ENCODE data around the gene CRACDL.
"Not testable (repeated sequence)": the region's sequence is repeated elsewhere in the genome, so short reads cannot be mapped to it uniquely, and the experiment has no call there.

Gene CRACDL

DNA sequence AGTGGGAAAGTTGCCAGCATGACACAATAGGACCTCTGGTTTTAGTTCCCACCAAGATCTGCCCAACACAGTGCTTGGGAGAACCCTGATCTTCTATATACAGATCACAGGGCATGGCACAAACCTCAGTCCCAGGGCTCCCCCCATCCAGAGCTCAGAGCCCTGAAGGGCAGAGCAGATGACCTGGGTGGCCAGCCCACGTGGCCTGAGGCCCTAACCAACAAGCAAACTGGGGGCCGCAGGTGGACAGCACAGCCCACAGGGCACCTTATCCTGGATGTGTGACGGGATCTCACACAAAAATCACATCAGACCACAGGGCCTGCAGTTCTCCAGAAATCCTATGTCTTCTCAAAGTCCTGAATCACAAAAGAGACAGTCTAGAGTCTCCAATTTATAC lies 34.7 kb downstream of the CRACDL start:
- TF ChIP-seq, protein P1, sequence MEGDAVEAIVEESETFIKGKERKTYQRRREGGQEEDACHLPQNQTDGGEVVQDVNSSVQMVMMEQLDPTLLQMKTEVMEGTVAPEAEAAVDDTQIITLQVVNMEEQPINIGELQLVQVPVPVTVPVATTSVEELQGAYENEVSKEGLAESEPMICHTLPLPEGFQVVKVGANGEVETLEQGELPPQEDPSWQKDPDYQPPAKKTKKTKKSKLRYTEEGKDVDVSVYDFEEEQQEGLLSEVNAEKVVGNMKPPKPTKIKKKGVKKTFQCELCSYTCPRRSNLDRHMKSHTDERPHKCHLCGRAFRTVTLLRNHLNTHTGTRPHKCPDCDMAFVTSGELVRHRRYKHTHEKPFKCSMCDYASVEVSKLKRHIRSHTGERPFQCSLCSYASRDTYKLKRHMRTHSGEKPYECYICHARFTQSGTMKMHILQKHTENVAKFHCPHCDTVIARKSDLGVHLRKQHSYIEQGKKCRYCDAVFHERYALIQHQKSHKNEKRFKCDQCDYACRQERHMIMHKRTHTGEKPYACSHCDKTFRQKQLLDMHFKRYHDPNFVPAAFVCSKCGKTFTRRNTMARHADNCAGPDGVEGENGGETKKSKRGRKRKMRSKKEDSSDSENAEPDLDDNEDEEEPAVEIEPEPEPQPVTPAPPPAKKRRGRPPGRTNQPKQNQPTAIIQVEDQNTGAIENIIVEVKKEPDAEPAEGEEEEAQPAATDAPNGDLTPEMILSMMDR (IDR thresholded peaks at IDR 0.05; ENCODE audit: insufficient read depth, low read depth, low read length, missing control alignments), result no peak
- no peak for DNase-seq (ENCODE audit: low read depth)
- no peak overlapping the region for H3K4me3 ChIP-seq (ENCODE audit: low read length)

DNA sequence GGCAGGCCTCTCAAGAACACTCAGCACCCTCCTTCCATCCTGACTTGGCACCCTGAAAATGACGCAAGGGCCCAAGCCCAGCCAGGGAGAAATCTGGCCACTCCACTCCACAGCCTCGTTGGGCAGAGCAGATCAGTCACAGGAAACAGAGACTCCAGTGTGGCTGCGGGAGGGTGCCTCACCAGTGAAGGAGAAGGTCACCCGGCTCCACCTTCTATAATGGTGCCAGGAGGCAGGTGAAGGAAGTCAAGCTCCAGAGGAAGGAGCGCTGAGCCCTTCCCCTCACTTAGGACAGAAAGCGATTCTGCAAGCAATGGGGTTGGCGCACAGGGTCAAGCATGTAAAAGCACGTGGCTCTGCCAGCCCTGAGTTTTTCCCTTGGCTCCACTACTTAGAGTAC lies 35.3 kb downstream of the CRACDL start:
- DNase-seq (ENCODE audit: low read depth), result no peak
- H3K4me3 ChIP-seq (ENCODE audit: low read length), result no peak overlapping the region
- TF ChIP-seq, protein P1 (IDR thresholded peaks at IDR 0.05; ENCODE audit: insufficient read depth, low read depth, low read length, missing control alignments), result no peak

DNA sequence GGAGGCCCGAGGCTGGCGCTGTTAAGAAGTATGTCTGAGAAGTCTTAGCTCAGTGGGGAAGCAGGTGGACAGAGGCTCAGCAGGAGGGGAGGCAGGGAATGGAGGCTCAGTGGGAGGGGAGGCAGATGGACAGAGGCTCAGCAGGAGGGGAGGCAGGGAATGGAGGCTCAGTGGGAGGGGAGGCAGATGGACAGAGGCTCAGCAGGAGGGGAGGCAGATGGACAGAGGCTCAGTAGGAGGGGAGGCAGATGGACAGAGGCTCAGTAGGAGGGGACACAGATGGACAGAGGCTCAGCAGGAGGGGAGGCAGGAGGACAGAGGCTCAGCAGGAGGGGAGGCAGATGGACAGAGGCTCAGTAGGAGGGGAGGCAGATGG lies 36.3 kb downstream of the CRACDL start:
- not testable (repeated sequence) for DNase-seq (ENCODE audit: low read depth); H3K4me3 ChIP-seq (ENCODE audit: low read length)

DNA sequence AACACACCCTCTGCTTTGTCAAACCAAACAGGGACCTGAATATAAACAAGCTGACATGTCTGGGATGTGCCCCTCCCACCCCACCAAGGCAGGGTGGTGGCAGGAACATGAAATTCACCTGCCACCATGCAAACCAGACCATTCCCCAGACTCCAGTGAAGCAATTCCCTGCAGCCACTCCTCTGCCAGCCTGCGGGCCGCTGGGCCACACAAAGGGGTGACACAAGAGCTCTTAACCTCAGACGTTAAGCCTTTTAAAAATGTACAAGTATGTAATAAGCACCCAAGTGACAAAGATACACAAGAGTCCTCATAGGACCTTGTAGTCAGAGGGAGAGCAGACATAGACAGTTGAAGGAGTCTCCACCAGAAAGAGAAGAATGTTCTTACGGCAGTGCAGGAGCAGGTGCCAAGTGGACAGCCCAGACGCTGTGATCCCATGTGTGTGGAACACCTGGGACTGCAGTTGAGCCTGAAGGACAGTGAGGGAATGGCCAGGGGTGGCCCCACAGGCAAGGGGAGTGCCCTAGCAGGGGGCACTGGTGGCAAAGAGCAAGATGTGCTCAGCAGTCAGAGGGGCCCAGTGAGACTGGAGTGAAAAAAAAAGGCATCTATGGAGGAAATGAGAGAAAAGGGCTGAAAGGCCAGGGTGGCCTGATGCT lies 36.9 kb downstream of the CRACDL start:
- DNase-seq (ENCODE audit: low read depth), result no peak
- TF ChIP-seq, protein P1 (IDR thresholded peaks at IDR 0.05; ENCODE audit: insufficient read depth, low read depth, low read length, missing control alignments), result no peak
- H3K4me3 ChIP-seq (ENCODE audit: low read length), result no peak overlapping the region

DNA sequence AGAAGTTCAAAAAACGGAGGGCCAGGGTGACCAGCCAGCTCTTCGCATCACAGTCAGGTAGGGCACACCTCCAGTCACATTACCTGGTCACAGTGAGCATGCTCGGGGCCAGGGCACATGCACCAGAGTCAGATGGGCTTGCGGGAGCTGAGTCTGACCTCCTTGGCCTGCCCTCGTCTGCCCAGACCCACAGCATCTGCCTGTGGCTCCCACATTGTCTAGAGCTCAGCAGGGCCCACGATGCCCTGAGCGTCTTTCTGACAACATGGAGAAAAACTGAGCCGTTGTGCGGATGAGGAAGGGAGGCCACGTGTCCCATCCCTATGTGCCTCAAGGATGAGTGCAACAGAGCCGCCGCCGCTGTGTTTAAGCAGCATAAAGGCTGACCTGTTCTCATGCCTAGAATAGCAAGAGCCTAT lies 37.6 kb downstream of the CRACDL start:
- DNase-seq (ENCODE audit: low read depth), result no peak
- TF ChIP-seq, protein P1 (IDR thresholded peaks at IDR 0.05; ENCODE audit: insufficient read depth, low read depth, low read length, missing control alignments), result no peak
- no peak overlapping the region for H3K4me3 ChIP-seq (ENCODE audit: low read length)

DNA sequence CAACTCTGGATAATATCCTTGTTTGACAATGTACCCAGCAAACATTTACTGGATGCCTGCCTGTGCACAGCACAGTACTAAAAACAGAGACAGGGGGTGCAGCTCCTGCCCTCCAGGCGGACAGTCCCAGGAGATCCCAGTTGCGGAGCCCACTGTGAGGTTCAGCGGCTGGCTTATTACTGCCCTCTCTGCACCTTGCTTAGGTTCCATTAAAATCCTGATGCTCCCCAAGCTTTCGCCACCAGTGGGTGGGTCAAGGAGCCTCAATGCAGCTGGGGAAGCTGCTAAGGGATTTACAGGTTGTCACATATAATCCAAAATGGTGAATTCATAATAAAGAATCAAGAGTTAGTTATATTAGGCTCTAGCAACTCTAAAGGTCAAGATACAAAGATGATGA lies 38.3 kb downstream of the CRACDL start:
- no peak for DNase-seq (ENCODE audit: low read depth)
- no peak overlapping the region for H3K4me3 ChIP-seq (ENCODE audit: low read length)
- TF ChIP-seq, protein P1 (IDR thresholded peaks at IDR 0.05; ENCODE audit: insufficient read depth, low read depth, low read length, missing control alignments), result no peak

DNA sequence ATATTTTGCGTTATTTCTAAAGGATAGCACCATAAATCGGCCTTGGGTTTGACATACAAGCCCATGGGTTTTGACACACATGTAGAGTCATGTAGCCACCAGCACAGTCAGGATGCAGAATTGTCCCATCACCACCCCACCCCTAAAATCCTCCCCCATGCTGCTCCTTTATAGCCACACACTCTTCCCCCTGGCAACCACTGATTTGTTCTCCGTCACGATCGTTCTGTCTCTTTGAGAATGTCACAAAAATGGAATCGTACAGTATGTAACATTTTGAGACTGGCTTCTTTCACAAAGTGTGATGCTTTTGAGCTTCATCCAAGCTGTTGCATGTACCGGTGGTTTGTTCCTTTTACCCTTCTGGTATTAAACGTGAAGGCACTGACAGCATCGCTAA lies 39.1 kb downstream of the CRACDL start:
- TF ChIP-seq, protein P1 (IDR thresholded peaks at IDR 0.05; ENCODE audit: insufficient read depth, low read depth, low read length, missing control alignments), result no peak
- no peak for DNase-seq (ENCODE audit: low read depth)

More for the DNA sequence above, 39.1 kb downstream of the CRACDL start:
- no peak overlapping the region for H3K4me3 ChIP-seq (ENCODE audit: low read length)
